Epithelial cell of proximal tubule (primary cell): ENCODE results near the gene DNAJC15. TPM values are rescaled to one million over a fixed set of nuclear protein-coding genes. Genes with fewer than 3 reads are reported as not detected.
A peak's percentile ranks its signal among the peaks of the same experiment; 100 is the strongest.

Experiments
- DNase-seq: peaks from one replicate; pipeline ENCODE4 v3.0.0-alpha.2; 2011; ENCODE audit warnings: low read depth
- H3K4me3 ChIP-seq: 2 replicates; pipeline ENCODE4 v1.5.1; 2011; ENCODE audit warnings: low read depth, mild to moderate bottlenecking, low read length
- CTCF ChIP-seq: conservative IDR thresholded peaks from 2 replicates; pipeline ENCODE4 v1.5.1; 2012; ENCODE audit warnings: low read depth, mild to moderate bottlenecking, low read length
- total RNA-seq: library from RNA; depleted of rRNA; stranded (reverse); fragments of >200 nt; gene quantifications from 2 replicates; pipeline ENCODE4 v1.2.3, GENCODE V29; 2015

DNAJC15 gene
- total RNA-seq, 1 donor from 2014 or later, result 37.5 TPM

- no peak for DNase-seq
- H3K4me3 ChIP-seq, result no peak overlapping the region
- TF ChIP-seq CTCF, result no peak
Observed at GRCh38 chr13:43077906-43078305, 54.5 kb downstream of the DNAJC15 start.

- DNase-seq, result no peak
- H3K4me3 ChIP-seq, result no peak overlapping the region
- no peak for TF ChIP-seq CTCF
Observed at GRCh38 chr13:43078399-43078798, 55.0 kb downstream of the DNAJC15 start.

- TF ChIP-seq CTCF, result no peak
- H3K4me3 ChIP-seq, result no peak overlapping the region
- DNase-seq, result no peak
Observed at GRCh38 chr13:43079392-43079931, 56.1 kb downstream of the DNAJC15 start.

GRCh38 chr13:43080199-43080598 lies 56.8 kb downstream of the DNAJC15 start:
- DNase-seq, result no peak
- no peak overlapping the region for H3K4me3 ChIP-seq
- TF ChIP-seq CTCF, result no peak

- H3K4me3 ChIP-seq, result no peak overlapping the region
- no peak for TF ChIP-seq CTCF
- no peak for DNase-seq
Observed at GRCh38 chr13:43081866-43082265, 58.5 kb downstream of the DNAJC15 start.

GRCh38 chr13:43083750-43084149 lies 60.4 kb downstream of the DNAJC15 start:
- H3K4me3 ChIP-seq, result no peak overlapping the region
- DNase-seq, result no peak
- no peak for TF ChIP-seq CTCF

GRCh38 chr13:43085545-43085944 lies 62.2 kb downstream of the DNAJC15 start:
- H3K4me3 ChIP-seq, result no peak overlapping the region
- peak; percentile 46 for TF ChIP-seq CTCF
- DNase-seq, result no peak
